Right lobe of liver (tissue), 6 donors: ENCODE data around the gene CHPF. TPM values are rescaled to one million over a fixed set of nuclear protein-coding genes. Genes with fewer than 3 reads are reported as not detected.

Experiments
- ATAC-seq, 4 donors: fragments of 200-7000 bp; cut with Tn5 transposase; one replicate each; pipeline ENCODE4 v1.9.1; 2020; ENCODE audit warnings: mild to moderate bottlenecking in 4 of 4, moderate library complexity in 4 of 4
- DNase-seq, 3 donors: peaks; one replicate each; pipeline ENCODE4 v3.0.0-alpha.2; 2020
- H3K27ac ChIP-seq, 3 donors: fragments of 200-600 bp; one replicate each; pipeline ENCODE4 v1.8.0; 2022
- H3K27me3 ChIP-seq, 2 donors: fragments of 200-600 bp; one replicate each; pipeline ENCODE4 v1.8.0; 2022
- H3K36me3 ChIP-seq, 4 donors: fragments of 200-600 bp; sonication (generic) in 1 of 4; one replicate each; pipeline versions ENCODE4 v1.5.1 to v1.8.0; 2017 to 2022; ENCODE audit warnings: control low read depth in 1 of 4
- H3K4me1 ChIP-seq, 4 donors: fragments of 200-600 bp; sonication (generic) in 1 of 4; one replicate each; pipeline versions ENCODE4 v1.5.1 to v1.8.0; 2017 to 2022; ENCODE audit warnings: control low read depth in 1 of 4
- H3K4me3 ChIP-seq, 3 donors: fragments of 200-600 bp; one replicate each; pipeline ENCODE4 v1.8.0; 2022
- H3K9me3 ChIP-seq, 4 donors: fragments of 200-600 bp; sonication (generic) in 1 of 4; one replicate each; pipeline versions ENCODE4 v1.5.1 to v1.8.0; 2017 to 2022; ENCODE audit warnings: control low read depth in 1 of 4
- CTCF ChIP-seq, 4 donors: fragments of 200-600 bp in 3 of 4; fragments of 450-650 bp in 1 of 4; IDR thresholded peaks; one replicate each; pipeline versions ENCODE4 v1.5.1 to v1.8.0; 2016 to 2022; ENCODE audit warnings: antibody characterized with exemption in 4 of 4, mild to moderate bottlenecking in 2 of 4
- POLR2A ChIP-seq: fragments of 450-650 bp; IDR thresholded peaks from one replicate; pipeline ENCODE4 v1.6.1; 2017; ENCODE audit warnings: antibody characterized with exemption, mild to moderate bottlenecking
- WGBS: methylation state at CpG from one replicate; pipeline ENCODE4 v1.1.6; 2018; ENCODE audit warnings: low coverage, low lambda C conversion rate; ENCODE audit not compliant: insufficient coverage; ENCODE audit errors: missing lambda C conversion rate; 5-methylcytosine and 5-hydroxymethylcytosine counted together
- intact Hi-C, 2 donors: fragments of 100-400 bp; cut with DNase I; formaldehyde crosslinking; loops; one replicate each; pipeline versions ENCODE4 v1.11.2 to v1.14.1; 2022
- total RNA-seq, 6 experiments: library from RNA; depleted of rRNA in 2 of 6; stranded (reverse); fragments of >200 nt in 2 of 6; fragmentation: NEBNext Ultra II Directional in 3 of 6; extraction: Animal tissue kit (Norgen Biotek cat#: 25700) in 3 of 6; gene quantifications; one replicate each; pipeline versions ENCODE4 v1.1.0 to v1.2.4, GENCODE V29; 2016 to 2023
- donor health status: DM: no; HTN: yes; CAD: no.
- donor health status: DM: no; HTN: no; CAD: no.
- donor health status: DM: no; HTN: no; CAD: no.
- donor health status: DM: no; HTN: yes; CAD: no.
- donor health status: DM: no; HTN: yes; CAD: no.

The CHPF gene
- total RNA-seq, 6 experiments from 2014 or later = 33.2 to 183 (median 39.6) TPM

- Histone ChIP-seq H3K4me3 (peak overlapping the region in 1 of 3 donors; percentile 83), H3K9me3 (no peaks in the 10 kb centered on the region), H3K4me1 (peaks cover 0 to 13% (median 3%) of the 10 kb centered on the region in 4 donors), H3K27me3 (no peaks in the 10 kb centered on the region), H3K27ac (no peak overlapping the region), H3K36me3 (no peaks in the 10 kb centered on the region)
- ATAC-seq = no peak
- no peak for DNase-seq
- WGBS = 20% methylated on average over 15 of the region's 61 CpGs
- TF ChIP-seq POLR2A (no peak), CTCF (IDR thresholded peaks at IDR 0.05) (no peak)
- intact Hi-C loops = no loop called here
Observed at GRCh38 chr2:219496825-219497494, 46.6 kb downstream of the CHPF start.

GRCh38 chr2:219496247-219496824 lies 47.3 kb downstream of the CHPF start:
- H3K27ac ChIP-seq = no peak overlapping the region
- no peaks in the 10 kb centered on the region for H3K27me3 ChIP-seq
- no peak for TF ChIP-seq CTCF (IDR thresholded peaks at IDR 0.05)
- TF ChIP-seq POLR2A = no peak
- H3K4me1 ChIP-seq = peaks cover 0 to 13% (median 3%) of the 10 kb centered on the region in 4 donors
- H3K36me3 ChIP-seq = no peaks in the 10 kb centered on the region
- no peaks in the 10 kb centered on the region for H3K9me3 ChIP-seq
- no peak for DNase-seq
- intact Hi-C loops = no loop called here
- ATAC-seq = no peak
- no peak overlapping the region for H3K4me3 ChIP-seq
- 46% methylated on average over 4 of the region's 20 CpGs for whole genome bisulfite sequencing

- DNase-seq = peak in 1 of 3 donors; percentile 53
- ATAC-seq = peak in 1 of 4 donors; percentile 7
- H3K27ac ChIP-seq = no peak overlapping the region
- no peaks in the 10 kb centered on the region for H3K9me3 ChIP-seq
- intact Hi-C loops = no loop called here
- 0% methylated on average over 4 of the region's 14 CpGs for WGBS
- H3K4me3 ChIP-seq = no peak overlapping the region
- H3K36me3 ChIP-seq = no peaks in the 10 kb centered on the region
- H3K4me1 ChIP-seq = peaks cover 0 to 13% (median 3%) of the 10 kb centered on the region in 4 donors
- H3K27me3 ChIP-seq = no peaks in the 10 kb centered on the region
- peak in 3 of 4 donors; percentile 43 to 53 (median 53) for TF ChIP-seq CTCF (IDR thresholded peaks at IDR 0.05)
- no peak for TF ChIP-seq POLR2A
Observed at GRCh38 chr2:219495531-219496122, 48.0 kb downstream of the CHPF start.

- Histone ChIP-seq H3K4me3 (no peak overlapping the region), H3K9me3 (no peaks in the 10 kb centered on the region), H3K4me1 (peaks cover 0 to 13% (median 3%) of the 10 kb centered on the region in 4 donors), H3K36me3 (no peaks in the 10 kb centered on the region), H3K27ac (no peak overlapping the region), H3K27me3 (no peaks in the 10 kb centered on the region)
- 17% methylated on average over 10 of the region's 10 CpGs for WGBS
- ATAC-seq = no peak
- DNase-seq = no peak
- intact Hi-C loops = no loop called here
- TF ChIP-seq CTCF (IDR thresholded peaks at IDR 0.05) (peak in 1 of 4 donors; percentile 47), POLR2A (no peak)
Observed at GRCh38 chr2:219494952-219495530, 48.6 kb downstream of the CHPF start.
